ENCODE data around the gene LYRM4. TPM values are rescaled to one million over a fixed set of nuclear protein-coding genes. Genes with fewer than 3 reads are reported as not detected.

The LYRM4 gene
- polyA plus RNA-seq, 1 donor from 2014 or later, result 29.3 TPM

GRCh38 chr6:5214570-5215052 is 46.1 kb downstream of the LYRM4 start:
- no peak overlapping the region for H3K9ac ChIP-seq (ENCODE audit: low read length)
- no peaks in the 10 kb centered on the region for H3K79me2 ChIP-seq (replicated peaks; ENCODE audit: insufficient read depth, low read length)

DNA sequence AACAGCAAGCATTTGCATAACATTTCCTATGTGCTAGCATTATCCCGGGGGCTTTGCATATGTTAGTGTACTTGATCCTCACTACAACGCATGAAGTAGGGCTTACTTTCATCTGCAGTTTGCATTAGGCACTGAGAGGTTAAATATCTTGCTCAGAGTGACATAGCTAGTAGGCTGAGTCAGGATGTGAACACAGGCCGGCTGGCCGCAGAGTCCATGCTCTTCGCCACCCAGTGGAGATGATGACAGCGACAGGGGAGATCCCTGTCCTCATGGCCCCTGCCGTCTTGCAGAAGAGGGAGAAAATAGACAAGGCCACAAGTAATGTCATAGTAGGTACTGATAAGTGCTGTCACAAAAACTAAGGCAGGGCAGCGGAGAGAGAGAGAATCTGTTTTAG is 46.9 kb downstream of the LYRM4 start:
- H3K4me3 ChIP-seq (ENCODE audit: low read length), result no peak overlapping the region
- H3K27ac ChIP-seq (ENCODE audit: low read length), result no peak overlapping the region
- no peak overlapping the region for H3K9ac ChIP-seq (ENCODE audit: low read length)
- no peaks in the 10 kb centered on the region for H3K27me3 ChIP-seq (ENCODE audit: insufficient read depth, low read depth, low read length)
- no peak overlapping the region for H3K4me2 ChIP-seq (ENCODE audit: low read length)
- no peaks in the 10 kb centered on the region for H3F3A ChIP-seq (ENCODE audit: insufficient read depth, low read length, poor library complexity, severe bottlenecking)
- no peaks in the 10 kb centered on the region for H3K79me2 ChIP-seq (replicated peaks; ENCODE audit: insufficient read depth, low read length)
- H3K9me2 ChIP-seq (ENCODE audit: insufficient read depth, low read length), result no peaks in the 10 kb centered on the region
- TF ChIP-seq CTCF (IDR thresholded peaks at IDR 0.05; ENCODE audit: poor library complexity, severe bottlenecking) (no peak), EZH2 (IDR thresholded peaks at IDR 0.05; ENCODE audit: borderline replicate concordance, insufficient read depth, low read length, poor library complexity, severe bottlenecking) (no peak), SMC3 (conservative IDR thresholded peaks at IDR 0.05; ENCODE audit: poor library complexity) (no peak), MXI1 (conservative IDR thresholded peaks at IDR 0.05; ENCODE audit: poor library complexity, severe bottlenecking) (no peak), RAD21 (conservative IDR thresholded peaks at IDR 0.05) (no peak), TAF1 (IDR thresholded peaks at IDR 0.05; ENCODE audit: low read depth) (no peak), POLR2AphosphoS5 (IDR thresholded peaks at IDR 0.05) (no peak), EP300 (conservative IDR thresholded peaks at IDR 0.05; ENCODE audit: poor library complexity, severe bottlenecking) (no peak)
- TF ChIP-seq, protein P1, sequence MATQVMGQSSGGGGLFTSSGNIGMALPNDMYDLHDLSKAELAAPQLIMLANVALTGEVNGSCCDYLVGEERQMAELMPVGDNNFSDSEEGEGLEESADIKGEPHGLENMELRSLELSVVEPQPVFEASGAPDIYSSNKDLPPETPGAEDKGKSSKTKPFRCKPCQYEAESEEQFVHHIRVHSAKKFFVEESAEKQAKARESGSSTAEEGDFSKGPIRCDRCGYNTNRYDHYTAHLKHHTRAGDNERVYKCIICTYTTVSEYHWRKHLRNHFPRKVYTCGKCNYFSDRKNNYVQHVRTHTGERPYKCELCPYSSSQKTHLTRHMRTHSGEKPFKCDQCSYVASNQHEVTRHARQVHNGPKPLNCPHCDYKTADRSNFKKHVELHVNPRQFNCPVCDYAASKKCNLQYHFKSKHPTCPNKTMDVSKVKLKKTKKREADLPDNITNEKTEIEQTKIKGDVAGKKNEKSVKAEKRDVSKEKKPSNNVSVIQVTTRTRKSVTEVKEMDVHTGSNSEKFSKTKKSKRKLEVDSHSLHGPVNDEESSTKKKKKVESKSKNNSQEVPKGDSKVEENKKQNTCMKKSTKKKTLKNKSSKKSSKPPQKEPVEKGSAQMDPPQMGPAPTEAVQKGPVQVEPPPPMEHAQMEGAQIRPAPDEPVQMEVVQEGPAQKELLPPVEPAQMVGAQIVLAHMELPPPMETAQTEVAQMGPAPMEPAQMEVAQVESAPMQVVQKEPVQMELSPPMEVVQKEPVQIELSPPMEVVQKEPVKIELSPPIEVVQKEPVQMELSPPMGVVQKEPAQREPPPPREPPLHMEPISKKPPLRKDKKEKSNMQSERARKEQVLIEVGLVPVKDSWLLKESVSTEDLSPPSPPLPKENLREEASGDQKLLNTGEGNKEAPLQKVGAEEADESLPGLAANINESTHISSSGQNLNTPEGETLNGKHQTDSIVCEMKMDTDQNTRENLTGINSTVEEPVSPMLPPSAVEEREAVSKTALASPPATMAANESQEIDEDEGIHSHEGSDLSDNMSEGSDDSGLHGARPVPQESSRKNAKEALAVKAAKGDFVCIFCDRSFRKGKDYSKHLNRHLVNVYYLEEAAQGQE (IDR thresholded peaks at IDR 0.05; ENCODE audit: borderline replicate concordance), result no peak
- no peaks in the 10 kb centered on the region for H3K36me3 ChIP-seq (ENCODE audit: insufficient read depth, low read length)
- no peaks in the 10 kb centered on the region for H3K9me3 ChIP-seq (ENCODE audit: low read length)
- H2AFZ ChIP-seq (ENCODE audit: low read depth, low read length), result no peak overlapping the region
- H4K20me1 ChIP-seq (ENCODE audit: insufficient read depth), result no peaks in the 10 kb centered on the region

More at GRCh38 chr6:5214570-5215052, 46.1 kb downstream of the LYRM4 start:
- Histone ChIP-seq H3K27me3 (ENCODE audit: insufficient read depth, low read depth, low read length) (no peaks in the 10 kb centered on the region), H3K4me3 (ENCODE audit: low read length) (no peak overlapping the region), H3K9me3 (ENCODE audit: low read length) (no peaks in the 10 kb centered on the region), H3F3A (ENCODE audit: insufficient read depth, low read length, poor library complexity, severe bottlenecking) (no peaks in the 10 kb centered on the region), H3K9me2 (ENCODE audit: insufficient read depth, low read length) (no peaks in the 10 kb centered on the region), H3K36me3 (ENCODE audit: insufficient read depth, low read length) (no peaks in the 10 kb centered on the region), H2AFZ (ENCODE audit: low read depth, low read length) (no peak overlapping the region), H3K27ac (ENCODE audit: low read length) (no peak overlapping the region), H4K20me1 (ENCODE audit: insufficient read depth) (no peaks in the 10 kb centered on the region), H3K4me2 (ENCODE audit: low read length) (no peak overlapping the region)
- TF ChIP-seq CTCF (IDR thresholded peaks at IDR 0.05; ENCODE audit: poor library complexity, severe bottlenecking) (peak; percentile 48), TAF1 (IDR thresholded peaks at IDR 0.05; ENCODE audit: low read depth) (no peak), EZH2 (IDR thresholded peaks at IDR 0.05; ENCODE audit: borderline replicate concordance, insufficient read depth, low read length, poor library complexity, severe bottlenecking) (no peak), MXI1 (conservative IDR thresholded peaks at IDR 0.05; ENCODE audit: poor library complexity, severe bottlenecking) (no peak), RAD21 (conservative IDR thresholded peaks at IDR 0.05) (peak; percentile 40), SMC3 (conservative IDR thresholded peaks at IDR 0.05; ENCODE audit: poor library complexity) (peak; percentile 30)
- TF ChIP-seq, protein P1 (IDR thresholded peaks at IDR 0.05; ENCODE audit: borderline replicate concordance), result no peak

All from neural cell (in vitro differentiated cells).